SK-N-MC (cell line): ENCODE measurements around the gene IL19.

Source experiments
- EZH2 ChIP-seq: fragments of 200-600 bp; sonication (generic); IDR thresholded peaks from one replicate; pipeline ENCODE4 v1.6.1; 2017; ENCODE audit warnings: antibody characterized with exemption
- FOXP2 ChIP-seq: optimal IDR thresholded peaks from 2 replicates; pipeline ENCODE3; 2011; ENCODE audit warnings: mild to moderate bottlenecking, moderate library complexity; ENCODE audit not compliant: insufficient read depth; ENCODE audit errors: extremely low read length, control extremely low read depth
- POLR2AphosphoS5 ChIP-seq: IDR thresholded peaks from 2 replicates; pipeline ENCODE4 v1.6.1; 2012; ENCODE audit warnings: mild to moderate bottlenecking, low read depth, low read length, borderline replicate concordance

- TF ChIP-seq EZH2 (no peak), POLR2AphosphoS5 (no peak), FOXP2 (no peak)
Observed at GRCh38 chr1:206835186-206835585, 64.6 kb downstream of the IL19 start.
